ENCODE measurements around the gene SHCBP1.

DNA sequence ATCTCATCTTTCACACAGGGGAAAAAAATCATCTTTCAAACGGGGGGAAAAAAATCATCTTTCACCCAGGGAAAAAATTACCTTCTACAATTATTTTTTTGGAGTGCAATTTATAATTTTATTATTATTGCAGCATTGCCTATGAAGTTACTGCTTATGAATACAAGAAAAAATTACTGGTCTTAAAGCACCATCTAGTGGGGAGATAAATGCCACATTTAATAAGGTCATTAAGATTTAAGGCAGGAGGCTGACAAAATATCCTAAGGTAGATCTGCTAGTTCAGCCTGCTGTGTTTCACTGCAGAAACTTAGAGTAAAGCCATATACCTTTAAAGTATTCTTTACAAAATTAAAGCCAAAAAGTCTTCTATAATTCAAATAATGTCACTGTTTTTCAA, 13.7 kb downstream of the SHCBP1 start:
- no peak for TF ChIP-seq YY1 (IDR thresholded peaks at IDR 0.05; ENCODE audit: low read depth)
- TF ChIP-seq, protein P1, sequence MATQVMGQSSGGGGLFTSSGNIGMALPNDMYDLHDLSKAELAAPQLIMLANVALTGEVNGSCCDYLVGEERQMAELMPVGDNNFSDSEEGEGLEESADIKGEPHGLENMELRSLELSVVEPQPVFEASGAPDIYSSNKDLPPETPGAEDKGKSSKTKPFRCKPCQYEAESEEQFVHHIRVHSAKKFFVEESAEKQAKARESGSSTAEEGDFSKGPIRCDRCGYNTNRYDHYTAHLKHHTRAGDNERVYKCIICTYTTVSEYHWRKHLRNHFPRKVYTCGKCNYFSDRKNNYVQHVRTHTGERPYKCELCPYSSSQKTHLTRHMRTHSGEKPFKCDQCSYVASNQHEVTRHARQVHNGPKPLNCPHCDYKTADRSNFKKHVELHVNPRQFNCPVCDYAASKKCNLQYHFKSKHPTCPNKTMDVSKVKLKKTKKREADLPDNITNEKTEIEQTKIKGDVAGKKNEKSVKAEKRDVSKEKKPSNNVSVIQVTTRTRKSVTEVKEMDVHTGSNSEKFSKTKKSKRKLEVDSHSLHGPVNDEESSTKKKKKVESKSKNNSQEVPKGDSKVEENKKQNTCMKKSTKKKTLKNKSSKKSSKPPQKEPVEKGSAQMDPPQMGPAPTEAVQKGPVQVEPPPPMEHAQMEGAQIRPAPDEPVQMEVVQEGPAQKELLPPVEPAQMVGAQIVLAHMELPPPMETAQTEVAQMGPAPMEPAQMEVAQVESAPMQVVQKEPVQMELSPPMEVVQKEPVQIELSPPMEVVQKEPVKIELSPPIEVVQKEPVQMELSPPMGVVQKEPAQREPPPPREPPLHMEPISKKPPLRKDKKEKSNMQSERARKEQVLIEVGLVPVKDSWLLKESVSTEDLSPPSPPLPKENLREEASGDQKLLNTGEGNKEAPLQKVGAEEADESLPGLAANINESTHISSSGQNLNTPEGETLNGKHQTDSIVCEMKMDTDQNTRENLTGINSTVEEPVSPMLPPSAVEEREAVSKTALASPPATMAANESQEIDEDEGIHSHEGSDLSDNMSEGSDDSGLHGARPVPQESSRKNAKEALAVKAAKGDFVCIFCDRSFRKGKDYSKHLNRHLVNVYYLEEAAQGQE (IDR thresholded peaks at IDR 0.05; ENCODE audit: low read depth): no peak
- no peak for TF ChIP-seq EP300 (IDR thresholded peaks at IDR 0.05; ENCODE audit: borderline replicate concordance)
- TF ChIP-seq ZBTB7A (IDR thresholded peaks at IDR 0.05; ENCODE audit: low read depth): no peak
- TF ChIP-seq TAF1 (IDR thresholded peaks at IDR 0.05; ENCODE audit: low read depth): no peak
- no peak for TF ChIP-seq MAX (IDR thresholded peaks at IDR 0.05)
- TF ChIP-seq, protein P2, sequence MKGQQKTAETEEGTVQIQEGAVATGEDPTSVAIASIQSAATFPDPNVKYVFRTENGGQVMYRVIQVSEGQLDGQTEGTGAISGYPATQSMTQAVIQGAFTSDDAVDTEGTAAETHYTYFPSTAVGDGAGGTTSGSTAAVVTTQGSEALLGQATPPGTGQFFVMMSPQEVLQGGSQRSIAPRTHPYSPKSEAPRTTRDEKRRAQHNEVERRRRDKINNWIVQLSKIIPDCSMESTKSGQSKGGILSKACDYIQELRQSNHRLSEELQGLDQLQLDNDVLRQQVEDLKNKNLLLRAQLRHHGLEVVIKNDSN (IDR thresholded peaks at IDR 0.05): no peak
- TF ChIP-seq CREB1 (IDR thresholded peaks at IDR 0.05; ENCODE audit: low read depth): no peak
